ENCODE results near the gene BCLAF1.
"Not testable (repeated sequence)": the region's sequence is repeated elsewhere in the genome, so short reads cannot be mapped to it uniquely, and the experiment has no call there.

BCLAF1 gene

DNA sequence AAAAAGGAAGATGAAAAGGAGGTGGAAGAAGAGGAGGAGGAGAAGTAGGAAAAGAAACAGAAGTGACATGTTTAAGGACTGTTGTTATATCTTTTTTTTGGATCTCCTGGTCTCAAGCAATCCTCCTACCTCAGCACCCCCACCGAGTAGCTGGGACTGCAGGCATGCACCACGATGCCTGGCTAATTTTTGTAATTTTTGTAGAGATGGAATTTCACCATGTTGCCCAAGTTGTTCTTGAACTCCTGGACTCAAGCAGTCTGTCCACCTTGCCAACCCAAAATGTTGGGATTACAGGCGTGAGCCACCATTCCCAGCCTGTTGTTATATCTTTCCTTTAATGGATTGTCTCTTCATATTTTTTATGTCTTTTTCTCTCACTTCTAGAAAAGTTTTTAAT lies 19.5 kb upstream of the BCLAF1 start:
- DNase-seq = no peak

DNA sequence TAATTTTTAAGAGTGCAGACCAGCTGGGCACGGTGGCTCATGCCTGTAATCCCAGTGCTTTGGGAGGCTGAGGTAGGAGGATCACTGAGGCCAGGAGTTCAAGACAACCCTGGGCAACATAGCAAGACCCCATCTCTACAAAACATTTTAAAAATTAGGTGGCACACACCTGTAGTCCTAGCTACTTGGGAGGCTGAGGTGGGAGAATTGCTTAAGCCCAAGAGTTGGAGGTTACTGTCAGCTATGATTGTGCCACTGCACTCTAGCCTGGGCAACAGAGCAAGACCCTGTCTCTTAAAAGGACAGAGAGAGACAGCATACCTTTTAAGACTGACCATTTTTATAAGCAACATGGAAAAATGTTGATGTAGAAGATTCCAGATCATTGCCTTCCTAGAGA lies 18.8 kb upstream of the BCLAF1 start:
- not testable (repeated sequence) for DNase-seq

DNA sequence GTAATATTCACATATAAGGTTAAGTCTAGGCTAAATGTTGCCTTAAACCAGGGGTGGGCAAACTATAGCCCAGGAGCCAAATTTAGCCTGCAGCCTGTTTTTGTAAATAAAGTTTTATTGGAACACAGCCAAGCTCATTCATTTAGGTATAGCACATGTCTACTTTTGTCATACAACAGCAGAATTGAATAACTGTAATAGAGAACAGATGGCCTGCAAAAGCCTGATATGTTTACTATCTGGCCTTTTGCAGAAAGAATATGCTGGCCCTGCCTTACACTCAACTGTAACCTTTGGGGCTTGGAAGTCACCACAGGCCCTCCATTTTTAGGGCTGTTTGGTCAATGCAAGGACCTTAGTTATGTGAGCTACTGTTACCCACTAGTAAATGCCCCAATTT lies 17.7 kb upstream of the BCLAF1 start:
- no peak for DNase-seq

DNA sequence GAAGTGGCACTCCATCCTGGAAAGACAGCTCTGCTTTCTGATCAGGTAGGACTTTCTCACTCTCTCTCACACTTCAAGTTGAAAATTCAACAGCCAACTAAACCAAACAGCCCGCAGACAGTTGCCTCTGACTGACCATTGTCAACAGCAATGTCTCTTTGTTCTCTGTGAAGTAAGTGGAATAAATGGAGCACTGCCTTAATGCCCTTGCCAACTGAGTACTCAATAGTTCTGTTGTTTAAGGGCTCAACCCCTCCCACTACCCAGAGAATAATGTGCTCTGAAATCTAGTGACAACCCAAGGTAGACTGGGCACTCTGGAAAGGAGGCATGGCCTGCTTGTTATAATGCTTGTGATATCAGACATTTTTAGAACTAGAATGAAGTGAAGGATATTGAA lies 16.8 kb upstream of the BCLAF1 start:
- no peak for DNase-seq

DNA sequence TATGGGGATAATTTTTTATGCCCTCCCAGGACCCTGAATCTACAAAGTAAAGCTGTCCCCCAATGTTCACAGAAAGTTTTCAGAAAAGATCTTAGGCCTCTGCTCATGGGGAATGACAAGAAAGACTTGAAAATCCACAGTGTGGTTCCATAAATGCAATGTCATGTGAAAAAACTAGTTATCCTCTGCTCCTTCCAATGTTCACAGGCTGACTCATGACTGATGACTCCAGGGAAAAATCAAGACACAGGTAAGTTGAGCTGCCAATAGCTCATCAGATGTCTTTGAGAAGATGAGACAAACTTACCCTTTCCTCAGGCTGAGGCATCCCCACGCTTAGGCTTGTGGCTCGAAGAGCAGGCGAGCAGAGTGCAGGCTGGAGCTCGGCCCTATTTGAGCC lies 14.8 kb upstream of the BCLAF1 start:
- DNase-seq = no peak

DNA sequence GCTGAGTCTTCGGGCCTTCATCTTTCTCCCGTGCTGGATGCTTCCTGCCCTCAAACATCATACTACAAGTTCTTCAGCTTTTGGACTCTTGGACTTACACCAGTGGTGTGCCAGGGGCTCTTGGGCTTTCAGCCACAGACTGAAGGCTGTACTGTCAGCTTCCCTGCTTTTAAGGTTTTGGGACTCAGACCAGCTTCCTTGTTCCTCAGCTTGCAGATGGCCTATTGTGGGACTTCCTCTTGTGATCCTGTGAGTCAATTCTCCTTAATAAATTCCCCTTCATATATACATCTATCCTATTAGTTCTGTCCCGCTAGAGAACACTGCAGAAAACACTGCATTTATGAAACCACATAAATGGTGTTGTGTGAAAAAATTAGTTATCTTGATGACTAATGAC lies 13.9 kb upstream of the BCLAF1 start:
- no peak for DNase-seq

DNA sequence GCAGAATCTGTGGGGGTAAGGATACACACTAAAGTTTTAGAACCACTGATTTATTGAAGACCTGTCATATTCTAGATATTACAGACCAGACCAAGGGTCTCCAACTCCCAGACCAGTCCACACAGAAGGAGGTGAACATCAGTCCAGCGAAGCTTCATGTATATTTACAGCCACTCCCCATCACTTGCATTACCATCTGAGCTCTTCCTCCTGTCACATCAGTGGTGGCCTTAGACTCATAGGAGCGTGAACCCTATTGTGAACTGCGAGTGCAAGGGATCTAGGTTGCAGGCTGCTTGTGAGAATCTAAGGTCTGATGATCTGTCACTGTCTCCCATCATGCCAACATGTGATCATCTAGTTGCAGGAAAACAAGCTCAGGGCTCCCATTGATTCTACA lies 5.0 kb upstream of the BCLAF1 start:
- no peak for DNase-seq

DNA sequence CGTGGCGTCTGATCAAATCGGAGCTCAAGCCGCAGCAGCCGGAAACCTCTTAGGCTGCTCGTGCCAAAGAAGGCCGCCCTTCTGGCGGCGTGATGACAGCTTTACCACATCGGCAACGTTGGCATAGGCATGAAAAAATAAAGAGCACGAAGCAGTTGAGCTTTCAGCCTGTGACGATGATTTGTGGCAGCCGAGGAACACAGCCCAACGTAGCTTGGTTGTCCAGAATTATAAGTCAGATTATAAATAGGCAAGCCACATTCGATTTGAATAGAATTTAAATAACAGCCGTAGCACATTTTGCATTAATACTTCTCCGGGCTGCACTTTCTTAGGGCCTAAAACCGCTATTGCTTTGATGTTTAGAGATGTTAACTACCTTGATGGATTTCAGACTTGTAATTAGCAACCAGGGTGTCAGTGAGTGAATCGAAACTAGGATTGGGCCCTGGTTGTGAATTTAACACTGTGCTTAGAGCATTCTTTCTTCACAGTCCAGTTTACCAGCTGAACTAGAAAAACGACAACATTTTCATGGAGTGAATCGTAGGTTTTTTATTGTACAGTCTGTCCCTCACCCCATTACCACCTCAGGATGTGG lies 864 bp upstream of the BCLAF1 start:
- peak; percentile 84 to 88 for DNase-seq

DNA sequence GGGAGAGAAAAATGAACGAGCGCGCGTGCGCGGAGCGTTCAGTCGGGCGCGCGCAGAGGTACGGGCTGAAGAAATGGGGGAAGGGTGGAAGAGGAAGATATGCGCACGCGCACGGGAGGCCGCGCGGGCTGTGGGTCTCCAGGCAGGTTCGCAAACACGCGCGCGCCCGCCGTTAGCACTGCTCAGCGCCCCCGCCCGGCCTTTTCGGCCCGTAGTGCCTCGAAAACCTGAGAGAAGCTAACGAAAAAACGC lies 393 bp downstream of the BCLAF1 start:
- DNase-seq = peak; percentile 81 to 88

DNA sequence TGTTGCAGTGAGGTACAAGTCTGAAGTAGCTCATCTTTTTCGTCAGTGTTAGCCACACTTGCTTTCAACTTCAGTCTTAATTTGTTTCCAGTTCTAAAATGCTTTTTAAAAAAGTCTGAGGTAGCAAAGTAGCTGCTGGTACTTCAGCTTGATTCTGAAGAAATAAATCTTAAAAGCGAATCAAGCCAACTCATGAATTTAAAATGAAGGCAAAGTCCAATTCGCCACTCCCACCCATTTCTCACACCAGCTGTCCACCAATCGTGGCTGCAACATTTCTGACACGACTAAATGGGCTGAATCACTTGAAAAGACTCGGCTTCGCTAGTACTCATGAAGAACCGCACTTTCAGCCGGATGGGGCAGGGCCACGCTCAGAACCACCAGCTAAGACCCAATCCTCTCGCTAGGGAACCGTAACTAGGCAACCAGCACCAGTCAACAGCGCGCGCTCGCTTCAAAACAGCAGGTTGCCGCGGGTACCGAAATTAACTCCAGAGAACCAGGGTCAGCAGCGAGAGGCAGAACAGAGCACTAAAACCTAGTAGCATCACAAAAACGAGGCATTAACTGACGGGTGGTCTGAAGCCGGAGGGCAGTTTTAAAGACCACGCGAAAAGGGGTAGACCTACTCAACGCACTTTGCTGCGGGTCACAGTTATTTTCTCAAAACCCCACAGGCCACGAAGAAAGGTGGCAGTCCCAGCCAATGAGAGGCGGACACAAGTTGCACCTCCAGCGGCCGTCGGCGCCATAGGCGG lies 900 bp downstream of the BCLAF1 start:
- DNase-seq = peak in 1 of 2 experiments; percentile 36

DNA sequence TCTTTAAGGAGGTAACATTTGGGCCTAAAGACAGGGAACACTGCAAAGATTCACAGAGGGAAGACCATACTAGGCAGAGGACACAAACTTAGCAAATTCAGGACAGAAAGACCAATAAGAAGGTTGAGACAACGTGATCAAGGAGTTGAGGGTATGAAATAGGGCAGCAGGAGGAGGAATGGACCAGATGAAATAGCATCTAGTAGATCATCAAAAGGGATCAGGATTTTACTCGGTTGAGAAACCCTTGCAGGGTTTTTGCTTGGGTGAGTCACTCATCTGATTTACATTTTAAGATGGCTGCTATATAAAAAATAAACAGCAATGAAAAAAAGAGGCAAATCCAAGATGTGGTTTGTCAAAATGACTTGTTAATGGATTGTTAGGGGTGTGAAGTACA lies 4.7 kb downstream of the BCLAF1 start:
- DNase-seq = no peak

DNA sequence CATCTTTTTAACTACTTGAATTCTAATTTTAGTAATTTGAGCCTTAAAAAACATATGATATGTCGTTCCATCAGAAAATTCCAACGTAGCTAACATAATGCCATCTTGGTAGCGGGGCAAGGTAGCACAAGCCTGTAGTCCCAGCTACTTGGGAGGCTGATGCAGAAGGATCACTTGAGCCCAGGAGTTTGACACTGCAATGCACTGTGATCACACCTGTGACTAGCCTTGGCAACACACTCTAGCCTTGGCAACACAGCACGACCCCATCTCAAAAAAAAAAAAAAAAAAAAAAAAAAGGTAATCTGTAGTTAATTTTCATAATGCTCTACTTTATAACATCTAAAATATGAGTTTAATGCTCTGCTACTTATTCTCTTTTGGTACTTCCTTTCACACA lies 6.7 kb downstream of the BCLAF1 start:
- DNase-seq = no peak

DNA sequence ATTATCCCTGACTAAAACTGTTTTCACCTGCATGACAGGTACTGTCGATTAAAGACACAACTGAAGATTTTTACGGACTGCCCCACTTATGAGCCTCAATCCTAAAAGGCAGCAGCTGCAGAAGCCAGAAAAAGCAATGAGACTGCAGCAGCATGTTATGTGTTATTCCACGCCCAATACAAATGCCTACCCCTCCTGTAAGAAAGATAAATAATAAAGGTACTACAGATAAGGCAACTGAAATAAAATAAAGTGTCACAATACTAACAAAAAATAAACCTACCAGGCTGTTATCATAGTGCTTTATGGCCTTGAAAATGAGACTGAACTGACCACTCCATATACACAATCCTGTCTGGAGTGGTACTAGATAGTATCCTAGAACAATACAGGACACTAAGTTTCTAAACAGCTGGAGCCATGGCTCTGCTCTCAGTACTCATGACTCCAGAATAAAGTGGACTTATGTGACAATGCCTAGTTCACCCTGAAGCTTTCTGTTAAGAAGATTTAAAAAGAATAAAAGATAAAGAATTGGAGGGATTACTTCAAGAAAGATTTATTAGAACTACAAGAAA lies 9.5 kb downstream of the BCLAF1 start:
- no peak for DNase-seq

DNA sequence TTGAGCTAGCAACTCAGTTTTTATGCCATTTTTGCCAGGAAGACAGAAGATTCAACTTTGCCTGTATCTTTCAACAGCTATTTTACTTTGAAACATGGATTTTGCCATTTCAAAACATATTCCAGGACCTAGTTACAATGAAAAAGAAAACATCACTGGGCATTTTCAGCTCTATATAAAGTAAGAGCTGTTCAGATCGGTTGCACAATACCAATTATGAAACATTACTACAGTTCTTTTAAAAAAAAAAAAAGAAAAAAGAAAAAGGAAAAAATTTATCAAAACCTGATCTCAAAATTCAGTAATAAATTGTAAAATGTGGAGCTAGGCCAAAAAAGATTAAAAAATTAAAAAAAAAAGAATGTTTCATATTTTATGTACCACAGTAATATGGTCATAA lies 15.6 kb downstream of the BCLAF1 start:
- no peak for DNase-seq

DNA sequence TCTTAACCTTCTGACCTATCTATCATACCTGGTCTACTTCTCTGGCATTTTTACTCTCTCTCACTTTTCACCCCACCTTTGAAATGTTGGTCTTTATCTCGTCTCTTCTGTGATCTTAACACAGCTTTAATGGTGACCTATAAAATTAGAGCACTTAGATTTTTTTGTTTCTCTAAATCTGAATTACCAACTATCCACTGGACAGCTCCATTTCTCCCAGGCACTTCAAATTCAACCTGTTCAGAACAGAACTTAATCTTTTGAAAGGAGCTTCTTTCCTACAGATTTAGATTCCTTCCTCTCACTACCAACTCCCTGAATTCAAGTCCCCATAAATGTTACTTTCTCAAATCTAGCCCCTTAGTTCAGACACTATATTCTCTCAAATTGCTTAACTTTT lies 24.5 kb downstream of the BCLAF1 start:
- no peak for DNase-seq

DNA sequence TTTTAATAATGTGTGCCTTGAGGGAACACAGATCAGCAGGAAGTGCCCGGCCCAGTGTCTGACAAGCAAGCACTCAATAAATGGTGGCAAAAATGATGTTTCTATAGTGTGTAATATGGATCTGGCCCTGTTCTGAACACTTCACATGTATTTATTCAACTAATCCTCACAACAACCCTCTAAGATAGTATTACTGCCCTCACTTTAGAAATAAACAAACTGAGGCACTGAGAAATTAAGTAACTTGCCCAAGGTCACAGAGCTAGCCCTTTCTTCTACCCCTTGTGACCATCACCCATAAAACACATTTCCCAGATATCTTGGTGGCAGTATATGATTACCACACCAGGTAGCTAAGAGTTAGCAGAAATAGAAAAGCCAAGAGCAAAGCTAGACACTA lies 26.7 kb downstream of the BCLAF1 start:
- DNase-seq = no peak

DNA sequence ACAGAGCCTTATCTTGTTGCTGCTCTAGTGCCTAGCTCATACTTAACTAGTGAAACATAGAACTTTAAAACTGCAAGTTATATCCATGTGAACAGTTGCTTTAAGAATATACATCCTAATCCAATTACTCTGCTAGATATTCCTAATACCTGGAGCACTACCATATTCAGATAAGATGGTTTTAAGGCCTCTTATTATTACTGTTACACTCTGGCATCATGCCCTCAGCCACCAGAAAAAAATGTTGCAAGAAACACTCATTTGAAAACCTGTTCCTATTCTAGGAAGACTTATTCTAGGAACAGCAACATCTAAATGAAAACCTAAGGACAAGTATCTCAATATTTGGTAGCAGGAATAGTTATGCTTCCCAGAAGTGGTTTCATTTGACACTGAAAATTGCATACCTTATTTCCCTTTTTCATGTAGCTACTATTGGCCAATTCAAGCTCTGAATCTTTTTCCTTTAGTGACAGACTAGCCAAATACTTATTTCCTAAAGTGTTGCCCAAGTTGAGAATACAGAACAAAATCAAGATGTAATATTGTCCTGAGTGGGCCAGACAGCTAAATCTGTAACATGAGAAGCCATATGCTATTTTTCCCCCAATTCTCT lies 34.7 kb downstream of the BCLAF1 start:
- no peak for DNase-seq

DNA sequence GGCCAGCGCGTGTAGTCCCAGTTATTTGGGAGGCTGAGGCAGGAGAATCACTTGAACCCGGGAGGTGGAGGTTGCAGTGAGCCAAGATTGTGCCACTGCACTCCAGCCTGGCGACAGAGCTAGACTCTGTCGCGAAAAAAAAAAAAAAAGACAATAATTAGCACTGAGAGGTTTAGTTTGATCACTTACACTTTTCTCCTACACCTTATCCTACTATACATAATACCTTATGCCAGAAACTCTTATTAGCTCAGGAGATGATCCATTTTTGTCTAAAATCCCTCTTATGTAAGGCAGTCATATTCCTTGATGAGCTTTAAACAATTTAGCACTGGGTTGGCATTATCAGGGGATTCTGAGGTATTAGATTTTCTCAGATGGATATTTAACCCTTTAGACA lies 35.9 kb downstream of the BCLAF1 start:
- no peak for DNase-seq

DNA sequence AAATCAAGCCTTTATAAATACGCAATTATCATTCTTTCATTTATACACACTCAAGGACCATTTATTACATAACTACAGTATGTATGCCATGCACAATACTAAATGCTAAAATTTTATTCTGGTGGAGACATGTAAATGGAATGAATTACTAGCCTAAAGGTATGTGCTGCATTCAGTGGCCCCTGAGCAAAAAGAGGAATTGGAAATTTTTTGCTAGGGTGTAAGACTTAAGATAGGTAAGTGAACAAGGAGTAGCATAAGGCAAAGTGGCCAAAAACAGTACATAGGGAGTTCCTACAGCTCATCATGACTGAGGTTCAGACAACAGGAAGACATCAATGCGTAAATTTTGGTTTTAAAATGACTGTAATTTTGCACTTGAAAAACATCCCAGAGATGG lies 37.2 kb downstream of the BCLAF1 start:
- no peak for DNase-seq

DNA sequence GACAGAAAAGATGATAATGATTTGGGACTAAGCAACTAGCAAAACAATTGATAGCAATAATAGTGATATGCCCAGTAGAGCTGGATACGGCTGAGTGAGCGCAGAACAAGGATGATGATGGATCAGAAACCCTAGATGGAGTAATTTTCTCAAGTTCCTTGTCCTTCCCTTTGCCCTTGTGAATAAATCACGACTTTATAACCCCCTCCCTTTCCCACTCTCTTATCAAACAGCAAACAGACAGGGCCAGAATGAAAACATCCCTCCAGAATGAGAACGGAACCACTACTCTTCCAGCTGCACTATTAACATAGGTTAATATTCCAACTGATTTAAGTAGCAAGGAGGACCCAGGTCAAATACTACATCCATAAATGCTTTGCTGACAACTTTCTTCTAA lies 38.3 kb downstream of the BCLAF1 start:
- no peak for DNase-seq

DNA sequence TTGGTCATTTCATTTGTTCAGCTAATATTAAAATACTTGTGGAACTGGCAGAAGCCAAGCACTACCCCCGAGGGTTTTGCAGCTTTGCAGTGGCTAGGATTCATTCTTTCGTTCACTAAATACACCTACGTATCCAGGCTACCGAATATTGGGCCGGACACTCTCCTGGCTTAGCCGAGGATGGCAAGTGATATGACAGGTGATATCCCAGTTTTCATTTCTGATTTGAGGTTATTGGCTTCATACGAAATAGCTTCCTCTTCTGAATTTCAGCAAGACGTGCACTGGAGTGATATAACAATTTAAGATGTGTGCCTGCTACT lies 39.0 kb downstream of the BCLAF1 start:
- DNase-seq = no peak

DNA sequence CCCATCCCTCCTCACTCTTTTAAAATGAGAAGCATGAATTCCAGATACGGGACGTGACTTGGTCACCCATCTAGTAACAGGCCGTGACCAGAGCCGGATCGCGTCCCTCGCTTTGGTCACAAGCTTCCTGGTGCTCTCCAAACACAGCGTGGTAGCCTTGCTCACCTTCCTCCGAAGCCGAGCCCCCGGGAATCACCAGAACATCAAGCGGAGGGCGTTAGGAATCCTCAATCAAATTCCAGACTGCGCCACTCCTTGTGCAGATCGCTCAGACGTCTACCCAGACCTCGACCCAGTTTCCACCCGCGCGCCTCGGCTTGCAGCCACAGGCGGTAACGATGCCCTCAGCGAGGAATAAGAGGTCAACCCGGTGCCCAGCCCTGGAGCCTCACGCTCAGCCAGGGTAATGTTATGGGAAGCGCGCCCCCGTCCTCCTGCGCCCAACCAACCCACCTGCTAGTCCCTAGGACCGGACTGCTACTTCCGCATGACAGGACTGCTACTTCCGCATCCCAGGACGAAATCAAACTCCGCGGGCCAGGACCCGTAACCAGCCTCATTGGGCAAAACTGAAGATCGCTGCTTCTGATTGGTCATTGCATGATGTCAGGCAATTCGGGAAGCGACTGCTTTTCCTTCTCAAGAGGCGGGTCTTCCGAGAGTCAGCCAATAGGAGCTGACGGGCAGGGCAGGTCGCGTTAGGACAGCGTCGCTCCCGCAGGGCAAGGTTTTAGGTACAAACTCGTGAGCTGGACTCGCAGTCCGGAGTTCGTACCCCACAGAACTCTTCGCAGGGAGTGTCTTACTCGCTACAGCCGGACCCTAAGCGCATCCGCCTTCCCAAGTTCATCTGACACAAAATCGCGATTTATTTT lies 39.6 kb downstream of the BCLAF1 start, which contains the start of gene MTFR2:
Gene MTFR2 (minus strand): TSS at position 501 of the 875 bp plus-strand sequence. CDS start 1,212 bp downstream, outside the sequence.
- peak; percentile 99 for DNase-seq

DNA sequence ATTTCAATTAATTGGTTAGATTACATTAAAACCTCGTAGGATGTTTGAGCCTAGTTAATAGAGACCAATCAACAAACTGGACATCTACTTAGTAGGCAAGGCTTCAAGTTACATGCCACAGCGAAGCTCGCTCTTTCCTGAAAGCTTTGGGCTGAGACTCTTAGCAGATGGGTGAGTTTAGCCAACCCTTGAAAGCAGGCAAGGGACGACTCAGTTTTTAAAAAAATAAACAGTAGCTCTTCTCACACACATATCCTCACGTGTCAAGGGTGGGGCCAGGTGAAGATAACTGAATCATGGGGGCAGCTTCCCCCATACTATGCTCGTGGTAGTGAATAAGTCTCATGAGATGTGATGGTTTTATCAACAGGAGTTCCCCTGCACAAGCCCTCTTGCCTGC lies 40.3 kb downstream of the BCLAF1 start:
- no peak for DNase-seq
